Measurements from ENCODE around the gene CRB2. TPM values are rescaled to one million over a fixed set of nuclear protein-coding genes. Genes with fewer than 3 reads are reported as not detected.
A peak's percentile ranks its signal among the peaks of the same experiment; 100 is the strongest.

Gene CRB2
- polyA plus RNA-seq, 4 donors = 0.06 to 0.47 TPM; not detected in 2

GRCh38 chr9:123349033-123349432 is 7.0 kb upstream of the CRB2 start:
- WGBS, 3 donors = 37 to 52% (median 45%) methylated on average over 3 of the region's 3 CpGs
- H3K27ac ChIP-seq (ENCODE audit: low read depth in 1 of 3, low read length in 2 of 3) = no peak overlapping the region
- no peak overlapping the region for H3K4me3 ChIP-seq (ENCODE audit: low read depth in 1 of 3, low read length in 3 of 3)
- H3K36me3 ChIP-seq (ENCODE audit: control insufficient read depth in 3 of 3, insufficient read depth in 2 of 3, low read depth in 1 of 3, low read length in 3 of 3) = no peaks in the 10 kb centered on the region
- no peak for FAIRE-seq
- peaks cover 0 to 15% (median 0%) of the 10 kb centered on the region in 3 donors for H3K27me3 ChIP-seq (ENCODE audit: control insufficient read depth in 3 of 3, insufficient read depth in 3 of 3, low read length in 3 of 3)
- DNase-seq = no peak
- no peaks in the 10 kb centered on the region for H3K9me3 ChIP-seq (ENCODE audit: control insufficient read depth in 2 of 2, insufficient read depth in 1 of 2, low read depth in 1 of 2, low read length in 1 of 2)
- H3K4me1 ChIP-seq (ENCODE audit: control insufficient read depth in 3 of 3, insufficient read depth in 2 of 3, low read depth in 1 of 3, low read length in 2 of 3) = no peaks in the 10 kb centered on the region

GRCh38 chr9:123349691-123350480 is 6.1 kb upstream of the CRB2 start:
- WGBS, 3 donors = 12 to 24% (median 23%) methylated on average over 15 to 16 of the region's 16 CpGs
- peaks cover 0 to 2% (median 0%) of the 10 kb centered on the region in 3 donors for H3K4me1 ChIP-seq (ENCODE audit: control insufficient read depth in 3 of 3, insufficient read depth in 2 of 3, low read depth in 1 of 3, low read length in 2 of 3)
- H3K9me3 ChIP-seq (ENCODE audit: control insufficient read depth in 2 of 2, insufficient read depth in 1 of 2, low read depth in 1 of 2, low read length in 1 of 2) = no peaks in the 10 kb centered on the region
- H3K27me3 ChIP-seq (ENCODE audit: control insufficient read depth in 3 of 3, insufficient read depth in 3 of 3, low read length in 3 of 3) = peaks cover 0 to 15% (median 0%) of the 10 kb centered on the region in 3 donors
- FAIRE-seq (no peak), DNase-seq (peak; percentile 62 to 72)
- H3K36me3 ChIP-seq (ENCODE audit: control insufficient read depth in 3 of 3, insufficient read depth in 2 of 3, low read depth in 1 of 3, low read length in 3 of 3) = no peaks in the 10 kb centered on the region
- no peak overlapping the region for H3K4me3 ChIP-seq (ENCODE audit: low read depth in 1 of 3, low read length in 3 of 3)
- no peak overlapping the region for H3K27ac ChIP-seq (ENCODE audit: low read depth in 1 of 3, low read length in 2 of 3)

GRCh38 chr9:123350590-123351310 is 5.2 kb upstream of the CRB2 start:
- 61 to 72% (median 70%) methylated on average over 8 of the region's 8 CpGs for WGBS, 3 donors
- no peak overlapping the region for H3K27ac ChIP-seq (ENCODE audit: low read depth in 1 of 3, low read length in 2 of 3)
- H3K4me3 ChIP-seq (ENCODE audit: low read depth in 1 of 3, low read length in 3 of 3) = no peak overlapping the region
- FAIRE-seq = no peak
- DNase-seq = no peak
- peaks cover 0 to 2% (median 0%) of the 10 kb centered on the region in 3 donors for H3K4me1 ChIP-seq (ENCODE audit: control insufficient read depth in 3 of 3, insufficient read depth in 2 of 3, low read depth in 1 of 3, low read length in 2 of 3)
- no peaks in the 10 kb centered on the region for H3K36me3 ChIP-seq (ENCODE audit: control insufficient read depth in 3 of 3, insufficient read depth in 2 of 3, low read depth in 1 of 3, low read length in 3 of 3)
- H3K9me3 ChIP-seq (ENCODE audit: control insufficient read depth in 2 of 2, insufficient read depth in 1 of 2, low read depth in 1 of 2, low read length in 1 of 2) = no peaks in the 10 kb centered on the region
- peaks cover 0 to 15% (median 0%) of the 10 kb centered on the region in 3 donors for H3K27me3 ChIP-seq (ENCODE audit: control insufficient read depth in 3 of 3, insufficient read depth in 3 of 3, low read length in 3 of 3)

- Histone ChIP-seq H3K27me3 (ENCODE audit: control insufficient read depth in 3 of 3, insufficient read depth in 3 of 3, low read length in 3 of 3) (peaks cover 0 to 17% (median 0%) of the 10 kb centered on the region in 3 donors), H3K4me1 (ENCODE audit: control insufficient read depth in 3 of 3, insufficient read depth in 2 of 3, low read depth in 1 of 3, low read length in 2 of 3) (peaks cover 0 to 2% (median 0%) of the 10 kb centered on the region in 3 donors), H3K36me3 (ENCODE audit: control insufficient read depth in 3 of 3, insufficient read depth in 2 of 3, low read depth in 1 of 3, low read length in 3 of 3) (no peaks in the 10 kb centered on the region), H3K4me3 (ENCODE audit: low read depth in 1 of 3, low read length in 3 of 3) (no peak overlapping the region), H3K27ac (ENCODE audit: low read depth in 1 of 3, low read length in 2 of 3) (no peak overlapping the region), H3K9me3 (ENCODE audit: control insufficient read depth in 2 of 2, insufficient read depth in 1 of 2, low read depth in 1 of 2, low read length in 1 of 2) (no peaks in the 10 kb centered on the region)
- DNase-seq (no peak), FAIRE-seq (no peak)
- 54 to 63% (median 62%) methylated on average over 4 of the region's 4 CpGs for WGBS, 3 donors
Observed at GRCh38 chr9:123353041-123353440, 3.0 kb upstream of the CRB2 start.

GRCh38 chr9:123353984-123354591 is 1.9 kb upstream of the CRB2 start:
- 16 to 23% (median 21%) methylated on average over 20 of the region's 20 CpGs for WGBS, 3 donors

GRCh38 chr9:123354806-123355508 is 1.0 kb upstream of the CRB2 start:
- Histone ChIP-seq H3K4me3 (ENCODE audit: low read depth in 1 of 3, low read length in 3 of 3) (no peak overlapping the region), H3K9me3 (ENCODE audit: control insufficient read depth in 2 of 2, insufficient read depth in 1 of 2, low read depth in 1 of 2, low read length in 1 of 2) (no peaks in the 10 kb centered on the region), H3K27ac (ENCODE audit: low read depth in 1 of 3, low read length in 2 of 3) (no peak overlapping the region), H3K27me3 (ENCODE audit: control insufficient read depth in 3 of 3, insufficient read depth in 3 of 3, low read length in 3 of 3) (peaks cover 0 to 6% (median 0%) of the 10 kb centered on the region in 3 donors), H3K4me1 (ENCODE audit: control insufficient read depth in 3 of 3, insufficient read depth in 2 of 3, low read depth in 1 of 3, low read length in 2 of 3) (peaks cover 0 to 9% (median 0%) of the 10 kb centered on the region in 3 donors), H3K36me3 (ENCODE audit: control insufficient read depth in 3 of 3, insufficient read depth in 2 of 3, low read depth in 1 of 3, low read length in 3 of 3) (no peaks in the 10 kb centered on the region)
- FAIRE-seq = no peak
- DNase-seq = no peak
- WGBS, 3 donors = 47 to 60% (median 51%) methylated on average over 9 of the region's 9 CpGs

More at GRCh38 chr9:123353984-123354591, 1.9 kb upstream of the CRB2 start:
- H3K36me3 ChIP-seq (ENCODE audit: control insufficient read depth in 3 of 3, insufficient read depth in 2 of 3, low read depth in 1 of 3, low read length in 3 of 3) = no peaks in the 10 kb centered on the region
- FAIRE-seq = no peak
- peaks cover 0 to 2% (median 0%) of the 10 kb centered on the region in 3 donors for H3K4me1 ChIP-seq (ENCODE audit: control insufficient read depth in 3 of 3, insufficient read depth in 2 of 3, low read depth in 1 of 3, low read length in 2 of 3)
- peaks cover 0 to 8% (median 0%) of the 10 kb centered on the region in 3 donors for H3K27me3 ChIP-seq (ENCODE audit: control insufficient read depth in 3 of 3, insufficient read depth in 3 of 3, low read length in 3 of 3)
- H3K9me3 ChIP-seq (ENCODE audit: control insufficient read depth in 2 of 2, insufficient read depth in 1 of 2, low read depth in 1 of 2, low read length in 1 of 2) = no peaks in the 10 kb centered on the region
- no peak overlapping the region for H3K27ac ChIP-seq (ENCODE audit: low read depth in 1 of 3, low read length in 2 of 3)
- no peak overlapping the region for H3K4me3 ChIP-seq (ENCODE audit: low read depth in 1 of 3, low read length in 3 of 3)
- peak; percentile 44 to 77 for DNase-seq

- no peak for FAIRE-seq
- H3K27me3 ChIP-seq (ENCODE audit: control insufficient read depth in 3 of 3, insufficient read depth in 3 of 3, low read length in 3 of 3) = peaks cover 0 to 6% (median 0%) of the 10 kb centered on the region in 3 donors
- no peaks in the 10 kb centered on the region for H3K9me3 ChIP-seq (ENCODE audit: control insufficient read depth in 2 of 2, insufficient read depth in 1 of 2, low read depth in 1 of 2, low read length in 1 of 2)
- WGBS, 3 donors = 78 to 87% (median 82%) methylated on average over 19 of the region's 19 CpGs
- no peak overlapping the region for H3K4me3 ChIP-seq (ENCODE audit: low read depth in 1 of 3, low read length in 3 of 3)
- no peak overlapping the region for H3K27ac ChIP-seq (ENCODE audit: low read depth in 1 of 3, low read length in 2 of 3)
- H3K4me1 ChIP-seq (ENCODE audit: control insufficient read depth in 3 of 3, insufficient read depth in 2 of 3, low read depth in 1 of 3, low read length in 2 of 3) = peaks cover 0 to 18% (median 7%) of the 10 kb centered on the region in 3 donors
- DNase-seq = no peak
- H3K36me3 ChIP-seq (ENCODE audit: control insufficient read depth in 3 of 3, insufficient read depth in 2 of 3, low read depth in 1 of 3, low read length in 3 of 3) = no peaks in the 10 kb centered on the region
Observed at GRCh38 chr9:123356851-123357742, 1.1 kb downstream of the CRB2 start.

Measured in small intestine (tissue), 7 donors.